ENCODE measurements around the gene CCDC197.

Gene CCDC197

GRCh38 chr14:93973607-93974006 lies 23.5 kb upstream of the CCDC197 start:
- Histone ChIP-seq H3K9ac (ENCODE audit: low read length) (no peak overlapping the region), H3K4me1 (ENCODE audit: low read length) (peaks cover 97% of the 10 kb centered on the region), H4K20me1 (ENCODE audit: insufficient read depth, low read length) (no peaks in the 10 kb centered on the region), H3K79me2 (ENCODE audit: low read length) (no peaks in the 10 kb centered on the region), H2AFZ (ENCODE audit: low read depth, low read length) (no peak overlapping the region), H3K36me3 (replicated peaks; ENCODE audit: low read depth, low read length) (peaks cover 6% of the 10 kb centered on the region), H3K4me2 (ENCODE audit: low read length) (no peak overlapping the region), H3K27me3 (ENCODE audit: low read depth, low read length) (peaks cover 8% of the 10 kb centered on the region; the same call in 1 of the 2 replicates), H3K4me3 (ENCODE audit: low read length) (no peak overlapping the region), H3K9me3 (ENCODE audit: insufficient read depth, low read length) (peaks cover 9% of the 10 kb centered on the region; the same call in 1 of the 2 replicates), H3K27ac (ENCODE audit: low read length) (no peak overlapping the region)
- TF ChIP-seq EZH2phosphoT487 (IDR thresholded peaks at IDR 0.05; ENCODE audit: low read depth) (no peak), CTCF (IDR thresholded peaks at IDR 0.05; ENCODE audit: low read depth, low read length) (no peak)

DNA sequence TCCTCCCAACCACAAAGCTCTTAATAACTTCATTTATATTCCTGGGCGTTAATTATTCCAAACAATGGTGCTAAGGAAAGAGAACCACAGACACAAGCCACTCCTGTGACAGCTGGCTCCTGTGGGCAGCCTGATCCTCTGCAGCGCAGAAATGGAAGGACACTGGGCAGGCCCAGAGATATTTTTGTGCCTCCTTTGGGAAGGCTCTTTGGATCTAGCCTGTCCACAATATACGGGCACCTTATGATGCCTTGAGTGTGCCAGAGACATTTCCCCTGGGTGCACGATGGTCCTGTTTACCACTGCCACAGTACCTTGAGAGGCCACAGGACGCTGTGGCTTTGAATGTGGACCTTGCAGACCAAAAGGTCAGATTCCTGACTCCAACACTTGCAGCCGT lies 22.8 kb upstream of the CCDC197 start:
- H3K9ac ChIP-seq (ENCODE audit: low read length): no peak overlapping the region
- H3K36me3 ChIP-seq (replicated peaks; ENCODE audit: low read depth, low read length): peaks cover 8% of the 10 kb centered on the region
- no peak for TF ChIP-seq CTCF (IDR thresholded peaks at IDR 0.05; ENCODE audit: low read depth, low read length)
- no peak for TF ChIP-seq EZH2phosphoT487 (IDR thresholded peaks at IDR 0.05; ENCODE audit: low read depth)
- no peak overlapping the region for H3K4me3 ChIP-seq (ENCODE audit: low read length)
- H2AFZ ChIP-seq (ENCODE audit: low read depth, low read length): no peak overlapping the region
- no peaks in the 10 kb centered on the region for H3K79me2 ChIP-seq (ENCODE audit: low read length)
- no peaks in the 10 kb centered on the region for H4K20me1 ChIP-seq (ENCODE audit: insufficient read depth, low read length)
- peaks cover 8% of the 10 kb centered on the region; the same call in 1 of the 2 replicates for H3K27me3 ChIP-seq (ENCODE audit: low read depth, low read length)
- peaks cover 13% of the 10 kb centered on the region; the same call in 1 of the 2 replicates for H3K9me3 ChIP-seq (ENCODE audit: insufficient read depth, low read length)
- H3K4me2 ChIP-seq (ENCODE audit: low read length): no peak overlapping the region
- H3K4me1 ChIP-seq (ENCODE audit: low read length): peaks cover 97% of the 10 kb centered on the region
- H3K27ac ChIP-seq (ENCODE audit: low read length): no peak overlapping the region

GRCh38 chr14:93974833-93975232 lies 22.3 kb upstream of the CCDC197 start:
- Histone ChIP-seq H3K27me3 (ENCODE audit: low read depth, low read length) (peaks cover 3% of the 10 kb centered on the region; the same call in 1 of the 2 replicates), H3K36me3 (replicated peaks; ENCODE audit: low read depth, low read length) (peaks cover 10% of the 10 kb centered on the region), H3K79me2 (ENCODE audit: low read length) (no peaks in the 10 kb centered on the region), H3K9ac (ENCODE audit: low read length) (peak overlapping the region; percentile 65; the same call in 1 of the 2 replicates), H2AFZ (ENCODE audit: low read depth, low read length) (no peak overlapping the region), H3K4me1 (ENCODE audit: low read length) (peaks cover 96% of the 10 kb centered on the region), H3K4me2 (ENCODE audit: low read length) (no peak overlapping the region), H3K9me3 (ENCODE audit: insufficient read depth, low read length) (peaks cover 15% of the 10 kb centered on the region; the same call in 1 of the 2 replicates), H3K4me3 (ENCODE audit: low read length) (no peak overlapping the region), H3K27ac (ENCODE audit: low read length) (peak overlapping the region; percentile 93), H4K20me1 (ENCODE audit: insufficient read depth, low read length) (no peaks in the 10 kb centered on the region)
- TF ChIP-seq CTCF (IDR thresholded peaks at IDR 0.05; ENCODE audit: low read depth, low read length): no peak
- TF ChIP-seq EZH2phosphoT487 (IDR thresholded peaks at IDR 0.05; ENCODE audit: low read depth): no peak

- peaks cover 3% of the 10 kb centered on the region; the same call in 1 of the 2 replicates for H3K27me3 ChIP-seq (ENCODE audit: low read depth, low read length)
- peaks cover 10% of the 10 kb centered on the region for H3K36me3 ChIP-seq (replicated peaks; ENCODE audit: low read depth, low read length)
- H3K4me1 ChIP-seq (ENCODE audit: low read length): peaks cover 92% of the 10 kb centered on the region
- peak overlapping the region; percentile 72 for H3K9ac ChIP-seq (ENCODE audit: low read length)
- no peaks in the 10 kb centered on the region for H3K79me2 ChIP-seq (ENCODE audit: low read length)
- H3K4me2 ChIP-seq (ENCODE audit: low read length): peak overlapping the region; percentile 80
- peak overlapping the region; percentile 61 for H3K4me3 ChIP-seq (ENCODE audit: low read length)
- TF ChIP-seq EZH2phosphoT487 (IDR thresholded peaks at IDR 0.05; ENCODE audit: low read depth) (no peak), CTCF (IDR thresholded peaks at IDR 0.05; ENCODE audit: low read depth, low read length) (no peak)
- H3K27ac ChIP-seq (ENCODE audit: low read length): peak overlapping the region; percentile 93
- H3K9me3 ChIP-seq (ENCODE audit: insufficient read depth, low read length): peaks cover 15% of the 10 kb centered on the region; the same call in 1 of the 2 replicates
- no peaks in the 10 kb centered on the region for H4K20me1 ChIP-seq (ENCODE audit: insufficient read depth, low read length)
- H2AFZ ChIP-seq (ENCODE audit: low read depth, low read length): no peak overlapping the region
Measured at GRCh38 chr14:93975791-93976476, 21.2 kb upstream of the CCDC197 start.
